Muscle layer of colon (tissue), 2 donors: ENCODE results near the gene ADAD1.
"Not testable (repeated sequence)": the region's sequence is repeated elsewhere in the genome, so short reads cannot be mapped to it uniquely, and the experiment has no call there.

Experiments
- H3K27ac ChIP-seq: one replicate; pipeline ENCODE4 v1.7.0; 2013; ENCODE audit warnings: low read depth, mild to moderate bottlenecking, low read length, moderate library complexity
- H3K27me3 ChIP-seq, 2 donors: one replicate each; pipeline ENCODE4 v1.7.0; 2013; ENCODE audit warnings: low read length in 2 of 2, mild to moderate bottlenecking in 2 of 2; ENCODE audit not compliant: insufficient read depth in 2 of 2, control insufficient read depth in 1 of 2
- H3K36me3 ChIP-seq: one replicate; pipeline ENCODE4 v1.7.0; 2013; ENCODE audit warnings: mild to moderate bottlenecking, low read length; ENCODE audit not compliant: insufficient read depth
- H3K4me1 ChIP-seq: one replicate; pipeline ENCODE4 v1.7.0; 2013; ENCODE audit warnings: mild to moderate bottlenecking, low read length; ENCODE audit not compliant: insufficient read depth
- H3K4me3 ChIP-seq, 2 donors: one replicate each; pipeline ENCODE4 v1.7.0; 2013; ENCODE audit warnings: low read length in 2 of 2, low read depth in 1 of 2, mild to moderate bottlenecking in 1 of 2, moderate library complexity in 1 of 2
- H3K9ac ChIP-seq: one replicate; pipeline ENCODE4 v1.7.0; 2013; ENCODE audit warnings: low read length
- H3K9me3 ChIP-seq: one replicate; pipeline ENCODE4 v1.7.0; 2013; ENCODE audit warnings: mild to moderate bottlenecking, low read length
- donor health status: abdominal sarcoma.
- donor health status: Adenocarcinoma of cecum.

Gene ADAD1

DNA sequence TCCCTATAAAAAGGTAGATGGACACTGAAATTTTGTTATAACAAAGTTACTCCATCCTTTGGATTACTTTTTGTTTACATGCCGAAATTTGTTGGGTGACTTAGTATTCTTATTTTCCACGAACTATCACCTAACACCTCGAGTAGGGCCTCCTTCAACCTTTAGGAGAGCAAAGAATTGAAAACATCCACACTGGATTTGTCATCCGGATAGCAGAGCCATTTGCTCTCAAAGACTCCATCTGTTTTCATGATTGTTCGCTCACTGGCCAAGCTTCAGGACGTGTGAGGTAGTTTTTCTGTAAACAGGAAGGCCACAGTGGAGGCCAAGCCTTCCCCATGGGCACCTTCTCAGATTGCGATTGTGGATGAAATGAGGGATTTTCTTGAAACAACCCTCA, at the start of gene ADAD1:
ADAD1 (plus strand) TSS at position 301 of the 400 bp plus-strand sequence. CDS start 1,059 bp downstream, outside the sequence.
- no peak within 1 kb of the TSS for H3K27ac ChIP-seq
- no peak within 1 kb of the TSS for H3K9ac ChIP-seq
- H3K9me3 ChIP-seq = no peaks in the 10 kb centered on the region
- H3K4me1 ChIP-seq = no peaks in the 10 kb centered on the region
- H3K36me3 ChIP-seq = no peaks in the 10 kb centered on the region
- H3K27me3 ChIP-seq = no peaks in the 10 kb centered on the region
- no peak within 1 kb of the TSS for H3K4me3 ChIP-seq

DNA sequence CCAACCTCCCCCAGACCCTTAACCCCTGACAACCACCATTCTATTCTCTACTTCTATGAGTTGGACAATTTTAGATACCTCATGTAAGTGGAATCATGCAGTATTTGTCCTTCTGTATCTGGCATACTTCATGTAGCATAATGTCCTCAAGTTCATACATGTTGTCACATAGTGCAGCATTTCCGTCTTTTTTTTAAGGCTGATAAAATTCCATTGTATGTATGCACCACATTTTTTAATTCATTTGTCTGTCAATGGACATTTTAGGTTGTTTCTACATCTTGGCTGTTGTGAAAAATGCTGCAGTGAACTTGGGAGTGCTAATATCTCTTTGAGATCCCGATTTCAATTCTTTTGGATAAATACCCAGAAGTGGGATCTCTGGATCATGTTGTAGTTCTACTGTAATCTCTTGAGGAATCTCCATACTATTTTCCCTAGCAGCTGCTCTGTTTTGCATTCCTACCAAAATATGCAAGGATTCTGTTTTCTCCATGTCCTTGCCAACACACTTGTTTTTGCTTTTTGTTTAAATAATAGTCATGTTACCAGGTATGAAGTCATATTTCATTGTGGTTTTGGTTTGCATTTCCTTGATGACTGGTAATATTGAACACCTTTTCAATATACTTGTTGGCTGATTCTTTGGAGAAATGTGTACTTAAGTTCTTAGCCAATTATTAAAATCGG, 48.8 kb upstream of the ADAD1 start:
- H3K27me3 ChIP-seq = no peaks in the 10 kb centered on the region
- peaks cover 28% of the 10 kb centered on the region for H3K36me3 ChIP-seq
- H3K9ac ChIP-seq = no peak overlapping the region
- H3K4me1 ChIP-seq = no peaks in the 10 kb centered on the region
- no peak overlapping the region for H3K27ac ChIP-seq
- no peaks in the 10 kb centered on the region for H3K9me3 ChIP-seq
- H3K4me3 ChIP-seq = no peak overlapping the region

DNA sequence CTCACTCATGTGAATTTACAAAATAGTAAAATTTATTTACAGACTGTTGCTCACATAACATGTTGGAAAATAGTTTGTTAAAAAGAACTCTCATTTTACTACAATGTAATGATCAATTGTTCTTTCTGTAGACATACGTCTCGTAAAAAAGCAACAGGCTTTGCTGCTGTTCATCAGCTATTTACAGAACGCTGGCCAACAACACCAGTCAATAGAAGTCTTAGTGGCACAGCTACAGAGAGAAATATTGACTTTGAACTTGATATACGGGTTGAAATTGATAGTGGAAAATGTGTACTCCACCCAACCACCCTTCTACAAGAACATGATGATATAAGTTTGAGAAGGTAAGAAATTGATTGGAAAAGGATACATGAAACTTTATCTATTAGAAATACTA, 47.6 kb upstream of the ADAD1 start:
- Histone ChIP-seq H3K9me3 (no peaks in the 10 kb centered on the region), H3K9ac (no peak overlapping the region), H3K4me1 (no peaks in the 10 kb centered on the region), H3K4me3 (no peak overlapping the region), H3K27me3 (no peaks in the 10 kb centered on the region), H3K27ac (no peak overlapping the region), H3K36me3 (peaks cover 31% of the 10 kb centered on the region)

DNA sequence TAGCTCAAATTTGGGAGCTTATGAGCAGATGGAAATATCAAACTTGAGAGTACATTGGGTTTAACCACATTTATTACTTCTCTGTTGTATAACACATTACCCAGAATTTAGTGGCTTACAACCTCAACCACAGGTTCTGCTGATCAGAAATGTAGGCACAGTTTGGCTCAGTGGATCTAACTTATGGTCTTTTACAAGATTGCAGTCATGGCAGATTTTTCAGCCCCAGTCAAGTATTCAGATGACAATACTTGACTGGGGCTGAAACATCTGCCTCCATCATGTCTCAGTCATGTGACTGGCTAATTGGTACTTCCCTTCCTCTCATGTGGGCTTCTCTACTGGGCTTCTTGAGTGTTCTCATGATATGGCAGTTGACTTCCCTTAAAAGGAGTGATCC, 44.0 kb upstream of the ADAD1 start:
- Histone ChIP-seq H3K27ac (no peak overlapping the region), H3K27me3 (no peaks in the 10 kb centered on the region), H3K9ac (no peak overlapping the region), H3K4me1 (no peaks in the 10 kb centered on the region), H3K9me3 (no peaks in the 10 kb centered on the region), H3K4me3 (no peak overlapping the region), H3K36me3 (peaks cover 25% of the 10 kb centered on the region)

DNA sequence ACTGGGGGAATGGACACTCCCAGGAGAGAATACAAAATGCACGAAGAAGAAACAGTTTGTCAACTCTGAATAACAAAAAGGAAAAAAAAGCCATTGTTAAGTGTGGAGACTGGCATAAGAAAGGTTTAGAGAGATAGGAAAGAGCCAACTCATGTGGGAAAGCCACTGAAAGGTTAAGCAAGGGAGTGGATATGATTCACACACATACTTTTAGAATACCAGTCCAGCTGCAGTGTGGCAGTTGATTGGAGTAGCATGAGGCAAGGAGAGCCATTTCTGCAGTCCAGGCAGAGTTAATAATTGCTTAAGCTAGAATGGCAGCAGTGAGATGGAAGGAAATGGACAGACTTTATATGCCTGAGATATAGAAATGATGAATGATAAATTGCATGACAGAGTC, 36.9 kb upstream of the ADAD1 start:
- Histone ChIP-seq H3K4me3 (no peak overlapping the region), H3K4me1 (no peaks in the 10 kb centered on the region), H3K27ac (no peak overlapping the region), H3K27me3 (no peaks in the 10 kb centered on the region), H3K9me3 (no peaks in the 10 kb centered on the region), H3K36me3 (peaks cover 10% of the 10 kb centered on the region), H3K9ac (no peak overlapping the region)

DNA sequence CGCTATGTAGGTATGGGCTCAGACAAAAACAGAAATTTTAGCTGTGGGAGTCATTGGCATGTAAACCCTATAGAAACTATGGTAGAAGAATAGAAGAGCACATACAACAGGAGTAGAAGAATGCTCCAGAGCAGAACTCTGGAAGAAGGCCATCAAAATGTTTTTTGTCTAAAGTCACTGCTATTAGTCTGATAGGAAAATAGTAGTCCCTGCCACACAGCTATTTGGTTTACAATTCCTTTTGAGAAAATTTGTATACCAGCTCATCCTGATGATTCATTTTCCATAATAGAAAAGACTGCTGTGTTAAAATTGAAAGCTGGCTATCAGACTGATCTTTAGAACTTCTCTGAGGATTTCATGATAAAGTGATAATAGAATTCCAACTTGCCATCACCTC, 32.8 kb upstream of the ADAD1 start:
- no peak overlapping the region for H3K4me3 ChIP-seq
- H3K9ac ChIP-seq = no peak overlapping the region
- H3K36me3 ChIP-seq = peaks cover 37% of the 10 kb centered on the region
- H3K4me1 ChIP-seq = no peaks in the 10 kb centered on the region
- no peaks in the 10 kb centered on the region for H3K9me3 ChIP-seq
- H3K27me3 ChIP-seq = no peaks in the 10 kb centered on the region
- H3K27ac ChIP-seq = no peak overlapping the region

DNA sequence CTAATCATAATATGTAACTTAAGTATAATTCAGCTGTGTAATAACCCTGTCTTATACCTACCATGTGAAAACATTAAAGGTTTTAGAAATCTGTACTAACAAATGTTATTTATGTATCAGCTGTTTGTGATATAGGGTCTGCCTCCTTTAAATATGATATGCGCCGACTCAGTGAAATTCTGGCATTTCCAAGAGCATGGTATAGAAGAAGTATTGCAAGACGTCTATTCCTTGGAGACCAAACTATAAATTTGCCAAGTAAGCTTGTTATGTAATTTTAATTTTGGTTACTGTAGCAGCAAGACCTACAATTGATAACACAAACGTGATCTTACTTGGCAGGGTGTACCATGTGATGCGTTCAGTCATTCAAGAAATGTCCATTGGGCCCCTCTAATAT, 32.3 kb upstream of the ADAD1 start:
- no peak overlapping the region for H3K9ac ChIP-seq
- H3K27me3 ChIP-seq = no peaks in the 10 kb centered on the region
- no peak overlapping the region for H3K4me3 ChIP-seq
- no peaks in the 10 kb centered on the region for H3K4me1 ChIP-seq
- no peaks in the 10 kb centered on the region for H3K9me3 ChIP-seq
- no peak overlapping the region for H3K27ac ChIP-seq
- H3K36me3 ChIP-seq = peaks cover 41% of the 10 kb centered on the region

DNA sequence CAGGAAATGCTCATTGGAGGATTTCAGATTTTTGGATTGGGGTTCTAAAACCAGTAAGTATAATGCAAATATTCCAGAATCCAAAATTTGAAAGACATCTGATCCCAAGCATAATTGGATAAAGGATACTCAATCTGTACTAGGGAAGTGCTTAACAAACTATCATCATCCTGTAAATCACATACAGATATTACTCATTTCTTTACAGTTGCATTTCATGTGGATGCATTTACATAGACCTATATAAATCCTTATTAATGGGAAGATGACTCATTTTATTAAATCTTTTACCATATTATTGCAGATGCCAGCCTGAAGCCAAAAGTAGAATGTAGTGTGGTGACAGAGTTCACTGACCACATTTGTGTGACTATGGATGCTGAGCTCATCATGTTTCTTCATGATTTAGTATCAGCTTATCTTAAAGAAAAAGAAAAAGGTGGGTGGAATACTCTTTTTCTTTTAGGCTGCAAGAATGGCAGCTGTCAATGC, 22.4 kb upstream of the ADAD1 start:
- no peaks in the 10 kb centered on the region for H3K9me3 ChIP-seq
- H3K9ac ChIP-seq = no peak overlapping the region
- H3K36me3 ChIP-seq = peaks cover 47% of the 10 kb centered on the region
- no peak overlapping the region for H3K27ac ChIP-seq
- H3K4me3 ChIP-seq = no peak overlapping the region
- H3K27me3 ChIP-seq = no peaks in the 10 kb centered on the region
- no peaks in the 10 kb centered on the region for H3K4me1 ChIP-seq

DNA sequence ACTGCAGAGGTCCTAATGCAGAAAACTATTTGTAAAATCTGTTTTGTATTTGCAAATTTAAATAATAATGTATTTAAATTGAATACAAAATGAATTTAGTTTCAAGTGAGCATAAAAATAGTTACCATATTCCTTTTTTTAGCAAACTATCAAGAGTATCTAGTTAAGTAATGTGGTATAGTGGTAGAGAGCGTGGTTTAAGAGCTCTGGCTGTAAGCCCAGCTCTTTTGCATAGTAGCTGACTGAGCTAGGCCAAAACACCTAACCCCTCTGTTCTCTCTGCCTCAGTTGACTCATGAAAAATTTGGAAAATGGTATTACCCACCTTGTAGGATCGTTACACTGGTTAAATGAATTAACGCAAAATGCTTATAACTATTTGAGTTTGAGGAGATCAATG, 18.1 kb upstream of the ADAD1 start:
- no peaks in the 10 kb centered on the region for H3K9me3 ChIP-seq
- no peak overlapping the region for H3K27ac ChIP-seq
- peaks cover 23% of the 10 kb centered on the region for H3K36me3 ChIP-seq
- H3K4me1 ChIP-seq = no peaks in the 10 kb centered on the region
- H3K9ac ChIP-seq = no peak overlapping the region
- H3K4me3 ChIP-seq = no peak overlapping the region
- H3K27me3 ChIP-seq = no peaks in the 10 kb centered on the region

DNA sequence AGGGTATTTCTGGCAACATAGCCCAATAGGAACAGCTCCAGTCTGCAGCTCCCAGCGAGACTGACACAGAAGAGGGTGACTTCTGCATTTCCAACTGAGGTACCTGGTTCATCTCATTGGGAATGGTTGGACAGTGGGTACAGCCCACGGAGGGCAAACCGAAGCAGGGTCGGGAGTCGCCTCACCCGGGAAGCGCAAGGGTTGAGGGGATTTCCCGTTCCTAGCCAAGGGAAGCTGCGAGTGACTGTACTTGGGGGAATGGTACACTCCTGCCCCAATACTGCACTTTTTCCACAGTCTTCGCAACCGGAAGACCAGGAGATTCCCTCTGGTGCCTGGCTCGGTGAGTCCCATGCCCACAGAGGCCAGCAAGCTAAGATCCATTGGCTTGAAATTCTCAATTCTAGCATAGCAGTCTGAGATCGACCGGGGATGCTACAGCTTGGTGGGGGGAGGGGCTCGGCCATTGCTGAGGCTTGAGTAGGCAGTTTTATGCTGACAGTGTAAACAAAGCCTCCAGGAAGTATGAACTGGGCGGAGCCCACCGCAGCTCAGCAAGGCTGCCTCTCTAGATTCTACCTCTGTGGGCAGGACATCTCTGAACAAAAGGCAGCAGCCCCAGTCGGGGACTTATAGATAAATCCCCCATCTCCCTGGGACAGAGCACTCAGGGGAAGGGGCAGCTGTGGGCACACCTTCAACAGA, 14.0 kb upstream of the ADAD1 start:
- no peaks in the 10 kb centered on the region for H3K27me3 ChIP-seq

DNA sequence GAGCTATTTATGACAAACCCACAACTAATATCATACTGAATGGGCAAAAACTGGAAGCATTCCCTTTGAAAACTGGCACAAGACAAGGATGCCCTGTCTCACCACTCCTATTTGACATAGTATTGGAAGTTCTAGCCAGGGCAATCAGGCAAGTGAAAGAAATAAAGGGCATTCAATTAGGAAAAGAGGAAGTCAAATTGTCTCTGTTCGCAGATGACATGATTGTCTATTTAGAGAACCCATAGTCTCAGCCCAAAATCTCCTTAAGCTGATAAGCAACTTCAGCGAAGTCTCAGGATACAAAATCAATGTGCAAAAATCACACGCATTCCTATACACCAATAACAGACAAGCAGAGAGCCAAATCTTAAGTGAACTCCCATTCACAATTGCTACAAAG, 10.0 kb upstream of the ADAD1 start:
- H3K9ac ChIP-seq, H3K4me1 ChIP-seq, H3K9me3 ChIP-seq, H3K27ac ChIP-seq, H3K36me3 ChIP-seq, H3K4me3 ChIP-seq, H3K27me3 ChIP-seq: not testable (repeated sequence)

More for the DNA sequence above, 14.0 kb upstream of the ADAD1 start:
- H3K9me3 ChIP-seq = no peaks in the 10 kb centered on the region
- no peak overlapping the region for H3K27ac ChIP-seq
- no peak overlapping the region for H3K4me3 ChIP-seq
- peaks cover 6% of the 10 kb centered on the region for H3K36me3 ChIP-seq
- no peaks in the 10 kb centered on the region for H3K4me1 ChIP-seq
- H3K9ac ChIP-seq = no peak overlapping the region

DNA sequence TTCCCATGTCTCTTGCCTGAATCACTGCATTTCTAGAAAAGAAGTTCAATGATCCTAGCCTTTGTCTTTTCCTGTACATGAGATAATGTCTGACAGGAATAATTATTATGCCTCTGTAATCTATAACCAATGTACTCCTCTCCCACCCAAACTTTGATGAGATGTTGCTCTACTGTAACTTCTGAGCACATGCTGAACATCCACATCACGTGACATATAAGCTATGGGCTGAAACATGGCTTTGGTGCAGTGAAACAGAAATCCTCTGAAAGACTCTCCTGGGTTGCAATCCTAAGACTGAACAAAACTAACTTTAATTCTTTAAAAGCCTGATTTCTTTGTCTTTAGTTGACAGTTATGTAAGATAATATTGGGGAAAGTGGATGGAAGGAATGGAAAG, 1.5 kb upstream of the ADAD1 start:
- Histone ChIP-seq H3K4me1 (no peaks in the 10 kb centered on the region), H3K27me3 (no peaks in the 10 kb centered on the region), H3K27ac (no peak overlapping the region), H3K36me3 (no peaks in the 10 kb centered on the region), H3K9me3 (no peaks in the 10 kb centered on the region), H3K4me3 (no peak overlapping the region), H3K9ac (no peak overlapping the region)
